GM23338 (cell line): ENCODE results near the gene ABCA6. TPM values are rescaled to one million over a fixed set of nuclear protein-coding genes. Genes with fewer than 3 reads are reported as not detected.

Source experiments
- ATAC-seq: fragments of 200-7000 bp; cut with Tn5 transposase; 3 replicates; pipeline ENCODE4 v1.9.1; 2020
- DNase-seq: peaks from one replicate; pipeline ENCODE4 v3.0.0-alpha.2; 2015; ENCODE audit warnings: low spot score
- H2AFZ ChIP-seq: fragments of 200-600 bp; sonication (generic); 2 replicates; pipeline ENCODE4 v1.8.0; 2016; ENCODE audit warnings: antibody characterized with exemption, mild to moderate bottlenecking, moderate library complexity
- H3F3A ChIP-seq: fragments of 200-600 bp; sonication (generic); replicated peaks from 2 replicates; pipeline ENCODE4 v1.8.0; 2017; ENCODE audit warnings: antibody characterized with exemption, mixed run types, low read depth
- H3K27ac ChIP-seq: fragments of 200-600 bp; sonication (generic); 2 replicates; pipeline ENCODE4 v1.6.1; 2016; ENCODE audit warnings: low read depth
- H3K27me3 ChIP-seq: fragments of 200-600 bp; sonication (generic); 2 replicates; pipeline ENCODE4 v1.8.0; 2016; ENCODE audit warnings: mild to moderate bottlenecking, mixed run types, moderate library complexity; ENCODE audit not compliant: insufficient read depth
- H3K36me3 ChIP-seq: fragments of 200-600 bp; sonication (generic); 2 replicates; pipeline ENCODE4 v1.8.0; 2016; ENCODE audit warnings: mild to moderate bottlenecking; ENCODE audit not compliant: insufficient read depth
- H3K4me1 ChIP-seq: fragments of 200-600 bp; sonication (generic); 2 replicates; pipeline ENCODE4 v1.8.0; 2016; ENCODE audit warnings: mild to moderate bottlenecking, moderate library complexity; ENCODE audit not compliant: insufficient read depth
- H3K4me2 ChIP-seq: fragments of 200-600 bp; sonication (generic); 2 replicates; pipeline ENCODE4 v1.7.1; 2017; ENCODE audit warnings: mixed run types
- H3K4me3 ChIP-seq: fragments of 200-600 bp; sonication (generic); 2 replicates; pipeline ENCODE4 v1.6.1; 2016; ENCODE audit warnings: mixed run types
- H3K79me2 ChIP-seq: fragments of 200-600 bp; sonication (generic); replicated peaks from 2 replicates; pipeline ENCODE4 v1.8.0; 2017; ENCODE audit warnings: mild to moderate bottlenecking; ENCODE audit not compliant: insufficient read depth
- H3K9me2 ChIP-seq: fragments of 200-600 bp; sonication (generic); 2 replicates; pipeline ENCODE4 v1.8.0; 2017; ENCODE audit not compliant: insufficient read depth
- H4K20me1 ChIP-seq: fragments of 200-600 bp; sonication (generic); replicated peaks from 2 replicates; pipeline ENCODE4 v1.8.0; 2017; ENCODE audit warnings: mild to moderate bottlenecking; ENCODE audit not compliant: insufficient read depth
- H3K27ac Mint-ChIP-seq: 2 replicates; pipeline ENCODE4 v1.8.0; 2020; ENCODE audit warnings: inconsistent platforms, mild to moderate bottlenecking, moderate library complexity, mixed read lengths
- H3K27me3 Mint-ChIP-seq: 3 replicates; pipeline ENCODE4 v1.8.0; 2022; ENCODE audit warnings: low read depth, mild to moderate bottlenecking, moderate library complexity, mixed read lengths, inconsistent platforms; ENCODE audit not compliant: insufficient read depth, poor library complexity
- H3K36me3 Mint-ChIP-seq: 3 replicates; pipeline ENCODE4 v1.8.0; 2021; ENCODE audit warnings: low read depth, mild to moderate bottlenecking, inconsistent platforms, moderate library complexity, mixed read lengths
- H3K4me1 Mint-ChIP-seq: 3 replicates; pipeline ENCODE4 v1.8.0; 2020; ENCODE audit warnings: mild to moderate bottlenecking, inconsistent platforms, mixed read lengths
- H3K4me3 Mint-ChIP-seq: 3 replicates; pipeline ENCODE4 v1.8.0; 2021; ENCODE audit warnings: moderate library complexity, mild to moderate bottlenecking, inconsistent platforms, mixed read lengths
- H3K9me3 Mint-ChIP-seq: 3 replicates; pipeline ENCODE4 v1.8.0; 2020; ENCODE audit warnings: moderate library complexity, mild to moderate bottlenecking, inconsistent platforms, mixed read lengths
- CREB1 ChIP-seq: fragments of 250-450 bp; sonication (Bioruptor Pico); IDR thresholded peaks from 2 replicates; pipeline ENCODE4 v1.5.0; 2020; ENCODE audit warnings: low read depth, mild to moderate bottlenecking, moderate library complexity
- EZH2 ChIP-seq: fragments of 200-600 bp; sonication (generic); IDR thresholded peaks from one replicate; pipeline ENCODE4 v1.8.0; 2017; ENCODE audit warnings: antibody characterized with exemption, mild to moderate bottlenecking, low read depth; ENCODE audit not compliant: unreplicated experiment
- EZH2phosphoT487 ChIP-seq: fragments of 200-600 bp; sonication (generic); IDR thresholded peaks from one replicate; pipeline ENCODE4 v1.8.1; 2018; ENCODE audit warnings: antibody characterized with exemption; ENCODE audit not compliant: unreplicated experiment
- JUNB ChIP-seq: IDR thresholded peaks from one replicate; pipeline ENCODE4 v1.6.1; 2016; ENCODE audit warnings: antibody characterized with exemption; ENCODE audit not compliant: unreplicated experiment
- NANOG ChIP-seq: IDR thresholded peaks from 2 replicates; pipeline ENCODE4 v1.6.1; 2016; ENCODE audit warnings: antibody characterized with exemption, borderline replicate concordance
- POLR2AphosphoS5 ChIP-seq: IDR thresholded peaks from 2 replicates; pipeline ENCODE4 v1.6.1; 2016; ENCODE audit warnings: antibody characterized with exemption, low read depth
- ZNF114 ChIP-seq: fragments of 250-450 bp; sonication (Bioruptor Pico); IDR thresholded peaks from 2 replicates; pipeline ENCODE4 v1.5.0; 2020; ENCODE audit warnings: mild to moderate bottlenecking, moderate library complexity
- ZNF331 ChIP-seq: fragments of 250-450 bp; sonication (Bioruptor Pico); IDR thresholded peaks from 2 replicates; pipeline ENCODE4 v1.5.0; 2020; ENCODE audit warnings: low read depth, mild to moderate bottlenecking, moderate library complexity
- polyA plus RNA-seq: library from polyadenylated mRNA; unstranded; fragments of >200 nt; fragmentation: Nextera tagmentation; extraction: Ambion mirVana; gene quantifications from 2 replicates; pipeline ENCODE4 v1.2.1, GENCODE V29; 2016
- total RNA-seq: library from RNA; depleted of rRNA; stranded (reverse); fragments of >200 nt; shearing (Covaris generic); gene quantifications from 2 replicates; pipeline ENCODE4 v1.2.3, GENCODE V29; 2014
- TF ChIP-seq, protein P1 (sequence below), 2 experiments: fragments of 200-600 bp in 1 of 2; sonication (generic) in 1 of 2; conservative IDR thresholded peaks; 2 replicates each; pipeline versions ENCODE4 v1.5.1 to v1.6.1; 2016 to 2017; ENCODE audit warnings: antibody characterized with exemption in 2 of 2, low read depth in 2 of 2, mild to moderate bottlenecking in 2 of 2, moderate library complexity in 1 of 2
- TF ChIP-seq, protein P2 (sequence below): fragments of 250-450 bp; sonication (Bioruptor Pico); IDR thresholded peaks from 2 replicates; pipeline ENCODE4 v1.5.0; 2020; ENCODE audit warnings: mild to moderate bottlenecking, moderate library complexity

The ABCA6 gene
- total and polyA plus RNA-seq, 2 experiments from 2014 or later: not detected

DNA sequence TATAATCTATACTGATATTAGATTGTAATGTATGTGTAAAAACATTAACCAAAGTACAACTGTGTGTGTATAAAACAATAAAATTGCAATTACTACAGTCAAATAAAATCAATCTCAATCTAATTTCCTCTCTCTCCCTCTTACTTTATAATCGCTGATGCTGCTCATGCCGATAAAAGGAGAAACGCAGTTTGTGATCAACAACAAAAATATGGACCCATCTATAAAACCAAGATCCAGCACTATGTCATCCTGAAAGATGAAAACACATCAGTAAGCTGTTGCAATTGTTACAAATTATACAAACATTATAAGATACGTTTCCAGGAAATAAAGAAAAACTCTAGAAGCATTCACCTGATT, 33.5 kb upstream of the ABCA6 start:
- Mint-ChIP-seq H3K36me3 (no peaks in the 10 kb centered on the region), H3K27me3 (no peaks in the 10 kb centered on the region), H3K9me3 (no peaks in the 10 kb centered on the region), H3K4me3 (no peak overlapping the region), H3K27ac (no peak overlapping the region), H3K4me1 (no peaks in the 10 kb centered on the region; the same call in 2 of the 3 replicates)
- no peak overlapping the region for H2AFZ ChIP-seq
- H3K4me1 ChIP-seq: no peaks in the 10 kb centered on the region
- DNase-seq: no peak
- no peaks in the 10 kb centered on the region for H3K27me3 ChIP-seq
- no peak overlapping the region for H3K27ac ChIP-seq
- ATAC-seq: no peak
- H3K79me2 ChIP-seq: no peaks in the 10 kb centered on the region
- no peaks in the 10 kb centered on the region for H4K20me1 ChIP-seq
- no peak for TF ChIP-seq EZH2
- TF ChIP-seq, protein P1, sequence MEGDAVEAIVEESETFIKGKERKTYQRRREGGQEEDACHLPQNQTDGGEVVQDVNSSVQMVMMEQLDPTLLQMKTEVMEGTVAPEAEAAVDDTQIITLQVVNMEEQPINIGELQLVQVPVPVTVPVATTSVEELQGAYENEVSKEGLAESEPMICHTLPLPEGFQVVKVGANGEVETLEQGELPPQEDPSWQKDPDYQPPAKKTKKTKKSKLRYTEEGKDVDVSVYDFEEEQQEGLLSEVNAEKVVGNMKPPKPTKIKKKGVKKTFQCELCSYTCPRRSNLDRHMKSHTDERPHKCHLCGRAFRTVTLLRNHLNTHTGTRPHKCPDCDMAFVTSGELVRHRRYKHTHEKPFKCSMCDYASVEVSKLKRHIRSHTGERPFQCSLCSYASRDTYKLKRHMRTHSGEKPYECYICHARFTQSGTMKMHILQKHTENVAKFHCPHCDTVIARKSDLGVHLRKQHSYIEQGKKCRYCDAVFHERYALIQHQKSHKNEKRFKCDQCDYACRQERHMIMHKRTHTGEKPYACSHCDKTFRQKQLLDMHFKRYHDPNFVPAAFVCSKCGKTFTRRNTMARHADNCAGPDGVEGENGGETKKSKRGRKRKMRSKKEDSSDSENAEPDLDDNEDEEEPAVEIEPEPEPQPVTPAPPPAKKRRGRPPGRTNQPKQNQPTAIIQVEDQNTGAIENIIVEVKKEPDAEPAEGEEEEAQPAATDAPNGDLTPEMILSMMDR (conservative IDR thresholded peaks at IDR 0.05; ENCODE audit: low read depth in 2 of 2): no peak
- TF ChIP-seq CREB1 (CRISPR knock-in tag): no peak
- TF ChIP-seq EZH2phosphoT487: no peak
- TF ChIP-seq ZNF331 (CRISPR knock-in tag): no peak
- no peak for TF ChIP-seq ZNF114 (CRISPR knock-in tag)
- TF ChIP-seq JUNB: no peak
- no peak for TF ChIP-seq NANOG
- TF ChIP-seq POLR2AphosphoS5: no peak
- TF ChIP-seq, protein P2, sequence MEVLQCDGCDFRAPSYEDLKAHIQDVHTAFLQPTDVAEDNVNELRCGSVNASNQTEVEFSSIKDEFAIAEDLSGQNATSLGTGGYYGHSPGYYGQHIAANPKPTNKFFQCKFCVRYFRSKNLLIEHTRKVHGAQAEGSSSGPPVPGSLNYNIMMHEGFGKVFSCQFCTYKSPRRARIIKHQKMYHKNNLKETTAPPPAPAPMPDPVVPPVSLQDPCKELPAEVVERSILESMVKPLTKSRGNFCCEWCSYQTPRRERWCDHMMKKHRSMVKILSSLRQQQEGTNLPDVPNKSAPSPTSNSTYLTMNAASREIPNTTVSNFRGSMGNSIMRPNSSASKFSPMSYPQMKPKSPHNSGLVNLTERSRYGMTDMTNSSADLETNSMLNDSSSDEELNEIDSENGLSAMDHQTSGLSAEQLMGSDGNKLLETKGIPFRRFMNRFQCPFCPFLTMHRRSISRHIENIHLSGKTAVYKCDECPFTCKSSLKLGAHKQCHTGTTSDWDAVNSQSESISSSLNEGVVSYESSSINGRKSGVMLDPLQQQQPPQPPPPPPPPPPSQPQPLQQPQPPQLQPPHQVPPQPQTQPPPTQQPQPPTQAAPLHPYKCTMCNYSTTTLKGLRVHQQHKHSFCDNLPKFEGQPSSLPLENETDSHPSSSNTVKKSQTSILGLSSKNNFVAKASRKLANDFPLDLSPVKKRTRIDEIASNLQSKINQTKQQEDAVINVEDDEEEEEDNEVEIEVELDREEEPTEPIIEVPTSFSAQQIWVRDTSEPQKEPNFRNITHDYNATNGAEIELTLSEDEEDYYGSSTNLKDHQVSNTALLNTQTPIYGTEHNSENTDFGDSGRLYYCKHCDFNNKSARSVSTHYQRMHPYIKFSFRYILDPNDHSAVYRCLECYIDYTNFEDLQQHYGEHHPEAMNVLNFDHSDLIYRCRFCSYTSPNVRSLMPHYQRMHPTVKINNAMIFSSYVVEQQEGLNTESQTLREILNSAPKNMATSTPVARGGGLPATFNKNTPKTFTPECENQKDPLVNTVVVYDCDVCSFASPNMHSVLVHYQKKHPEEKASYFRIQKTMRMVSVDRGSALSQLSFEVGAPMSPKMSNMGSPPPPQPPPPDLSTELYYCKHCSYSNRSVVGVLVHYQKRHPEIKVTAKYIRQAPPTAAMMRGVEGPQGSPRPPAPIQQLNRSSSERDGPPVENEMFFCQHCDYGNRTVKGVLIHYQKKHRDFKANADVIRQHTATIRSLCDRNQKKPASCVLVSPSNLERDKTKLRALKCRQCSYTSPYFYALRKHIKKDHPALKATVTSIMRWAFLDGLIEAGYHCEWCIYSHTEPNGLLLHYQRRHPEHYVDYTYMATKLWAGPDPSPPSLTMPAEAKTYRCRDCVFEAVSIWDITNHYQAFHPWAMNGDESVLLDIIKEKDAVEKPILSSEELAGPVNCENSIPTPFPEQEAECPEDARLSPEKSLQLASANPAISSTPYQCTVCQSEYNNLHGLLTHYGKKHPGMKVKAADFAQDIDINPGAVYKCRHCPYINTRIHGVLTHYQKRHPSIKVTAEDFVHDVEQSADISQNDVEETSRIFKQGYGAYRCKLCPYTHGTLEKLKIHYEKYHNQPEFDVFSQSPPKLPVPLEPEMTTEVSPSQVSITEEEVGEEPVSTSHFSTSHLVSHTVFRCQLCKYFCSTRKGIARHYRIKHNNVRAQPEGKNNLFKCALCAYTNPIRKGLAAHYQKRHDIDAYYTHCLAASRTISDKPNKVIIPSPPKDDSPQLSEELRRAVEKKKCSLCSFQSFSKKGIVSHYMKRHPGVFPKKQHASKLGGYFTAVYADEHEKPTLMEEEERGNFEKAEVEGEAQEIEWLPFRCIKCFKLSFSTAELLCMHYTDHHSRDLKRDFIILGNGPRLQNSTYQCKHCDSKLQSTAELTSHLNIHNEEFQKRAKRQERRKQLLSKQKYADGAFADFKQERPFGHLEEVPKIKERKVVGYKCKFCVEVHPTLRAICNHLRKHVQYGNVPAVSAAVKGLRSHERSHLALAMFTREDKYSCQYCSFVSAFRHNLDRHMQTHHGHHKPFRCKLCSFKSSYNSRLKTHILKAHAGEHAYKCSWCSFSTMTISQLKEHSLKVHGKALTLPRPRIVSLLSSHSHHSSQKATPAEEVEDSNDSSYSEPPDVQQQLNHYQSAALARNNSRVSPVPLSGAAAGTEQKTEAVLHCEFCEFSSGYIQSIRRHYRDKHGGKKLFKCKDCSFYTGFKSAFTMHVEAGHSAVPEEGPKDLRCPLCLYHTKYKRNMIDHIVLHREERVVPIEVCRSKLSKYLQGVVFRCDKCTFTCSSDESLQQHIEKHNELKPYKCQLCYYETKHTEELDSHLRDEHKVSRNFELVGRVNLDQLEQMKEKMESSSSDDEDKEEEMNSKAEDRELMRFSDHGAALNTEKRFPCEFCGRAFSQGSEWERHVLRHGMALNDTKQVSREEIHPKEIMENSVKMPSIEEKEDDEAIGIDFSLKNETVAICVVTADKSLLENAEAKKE (CRISPR knock-in tag): no peak
- H3K4me2 ChIP-seq: no peak overlapping the region
- no peak overlapping the region for H3K4me3 ChIP-seq
- no peaks in the 10 kb centered on the region for H3F3A ChIP-seq
- H3K36me3 ChIP-seq: no peaks in the 10 kb centered on the region
- no peaks in the 10 kb centered on the region for H3K9me2 ChIP-seq
